HG03469 (cell line): Measurements from ENCODE around the gene LYSMD1.
"Not testable (repeated sequence)": the region's sequence is repeated elsewhere in the genome, so short reads cannot be mapped to it uniquely, and the experiment has no call there.

ENCODE experiments used
- ATAC-seq: cut with Tn5 transposase; IDR thresholded peaks from one replicate; pipeline ENCODE4 v1.9.1; 2021; ENCODE audit warnings: mild to moderate bottlenecking, moderate library complexity, moderate number of reproducible peaks; ENCODE audit not compliant: unreplicated experiment

Gene LYSMD1

GRCh38 chr1:151165738-151166504, at the start of gene LYSMD1, which contains the start of gene SCNM1:
Gene LYSMD1 (minus strand): TSS chr1:151165902. CDS start chr1:151165258, 644 bp downstream.
Gene SCNM1 (plus strand): TSS chr1:151166144. CDS start chr1:151166153, 9 bp downstream.
- ATAC-seq: peak; percentile 74

GRCh38 chr1:151213560-151213959, 47.9 kb upstream of the LYSMD1 start:
- no peak for ATAC-seq

GRCh38 chr1:151211972-151212705, 46.4 kb upstream of the LYSMD1 start:
- no peak for ATAC-seq

GRCh38 chr1:151210830-151211229, 45.1 kb upstream of the LYSMD1 start:
- no peak for ATAC-seq

- ATAC-seq: not testable (repeated sequence)
Measured at GRCh38 chr1:151205381-151205965, 39.8 kb upstream of the LYSMD1 start.

- no peak for ATAC-seq
Measured at GRCh38 chr1:151199873-151200581, 34.3 kb upstream of the LYSMD1 start.

GRCh38 chr1:151198254-151199127, 32.8 kb upstream of the LYSMD1 start, which contains the start of gene PIP5K1A:
Gene PIP5K1A (plus strand): TSS chr1:151198552. CDS start chr1:151198997, 445 bp downstream.
- peak; percentile 63 for ATAC-seq

GRCh38 chr1:151197863-151198253, 32.2 kb upstream of the LYSMD1 start:
- ATAC-seq: no peak

- ATAC-seq: no peak
Measured at GRCh38 chr1:151196292-151196800, 30.6 kb upstream of the LYSMD1 start.

- ATAC-seq: not testable (repeated sequence)
Measured at GRCh38 chr1:151194894-151195594, 29.3 kb upstream of the LYSMD1 start.

GRCh38 chr1:151193856-151194255, 28.2 kb upstream of the LYSMD1 start:
- ATAC-seq: no peak

GRCh38 chr1:151193304-151193703, 27.6 kb upstream of the LYSMD1 start:
- no peak for ATAC-seq

- ATAC-seq: no peak
Measured at GRCh38 chr1:151192047-151192446, 26.3 kb upstream of the LYSMD1 start.

GRCh38 chr1:151189637-151190445, 24.1 kb upstream of the LYSMD1 start, which contains the start of gene VPS72:
Gene VPS72 (minus strand): TSS chr1:151190197. CDS start chr1:151190121, 76 bp downstream.
- peak; percentile 62 for ATAC-seq

GRCh38 chr1:151188667-151189066, 23.0 kb upstream of the LYSMD1 start:
- ATAC-seq: not testable (repeated sequence)

GRCh38 chr1:151187205-151187604, 21.5 kb upstream of the LYSMD1 start:
- no peak for ATAC-seq

- no peak for ATAC-seq
Measured at GRCh38 chr1:151184211-151184610, 18.5 kb upstream of the LYSMD1 start.

GRCh38 chr1:151176514-151177045, 10.9 kb upstream of the LYSMD1 start:
- no peak for ATAC-seq
